Esophagus muscularis mucosa (tissue), 4 donors: ENCODE measurements around the gene RNASE7. TPM values are rescaled to one million over a fixed set of nuclear protein-coding genes. Genes with fewer than 3 reads are reported as not detected.

Experiments
- DNase-seq: peaks from one replicate; pipeline ENCODE4 v3.0.0-alpha.2; 2017; ENCODE audit errors: extremely low spot score
- H3K27ac ChIP-seq, 4 donors: fragments of 200-600 bp; sonication (generic); replicated peaks in 1 of 4; 1 replicate in 3 of 4; 2 replicates in 1 of 4; pipeline ENCODE4 v1.5.1; 2016 to 2019; ENCODE audit warnings: mild to moderate bottlenecking in 1 of 4
- H3K27me3 ChIP-seq, 4 donors: fragments of 200-600 bp; sonication (generic); one replicate each; pipeline versions ENCODE4 v1.5.1 to v1.6.0; 2016 to 2019
- H3K36me3 ChIP-seq, 4 donors: fragments of 200-600 bp; sonication (generic); one replicate each; pipeline ENCODE4 v1.5.1; 2016 to 2019
- H3K4me1 ChIP-seq, 4 donors: fragments of 200-600 bp; sonication (generic); one replicate each; pipeline ENCODE4 v1.5.1; 2016 to 2019
- H3K4me3 ChIP-seq, 4 donors: fragments of 200-600 bp; sonication (generic); 1 replicate in 2 of 4; 2 replicates in 2 of 4; pipeline ENCODE4 v1.5.1; 2016 to 2019; ENCODE audit warnings: mild to moderate bottlenecking in 4 of 4, moderate library complexity in 1 of 4
- H3K9me3 ChIP-seq, 4 donors: fragments of 200-600 bp; sonication (generic); 1 replicate in 3 of 4; 2 replicates in 1 of 4; pipeline ENCODE4 v1.5.1; 2016 to 2019
- CTCF ChIP-seq, 3 experiments: fragments of 200-600 bp in 2 of 3; fragments of 450-650 bp in 1 of 3; sonication (generic) in 2 of 3; IDR thresholded peaks; one replicate each; pipeline ENCODE4 v1.5.1; 2017 to 2019; ENCODE audit warnings: antibody characterized with exemption in 3 of 3, mild to moderate bottlenecking in 2 of 3, moderate library complexity in 1 of 3
- EP300 ChIP-seq: sonication (generic); formaldehyde crosslinking; IDR thresholded peaks from one replicate; pipeline ENCODE4 v1.6.1; 2017; ENCODE audit warnings: antibody characterized with exemption
- POLR2A ChIP-seq: fragments of 450-650 bp; IDR thresholded peaks from one replicate; pipeline ENCODE4 v1.6.1; 2017; ENCODE audit warnings: antibody characterized with exemption, moderate library complexity, mild to moderate bottlenecking, low read depth
- POLR2AphosphoS5 ChIP-seq, 2 donors: sonication (generic); formaldehyde crosslinking; IDR thresholded peaks; one replicate each; pipeline ENCODE4 v1.6.1; 2017; ENCODE audit warnings: antibody characterized with exemption in 2 of 2
- WGBS: methylation state at CpG from one replicate; pipeline ENCODE4 v1.1.5; 2018; 5-methylcytosine and 5-hydroxymethylcytosine counted together
- intact Hi-C: fragments of 100-400 bp; cut with DNase I; formaldehyde crosslinking; loops from one replicate; pipeline ENCODE4 v1.15.1; 2023
- total RNA-seq, 4 donors: library from RNA; depleted of rRNA; stranded (reverse); fragments of >200 nt; gene quantifications; one replicate each; pipeline versions ENCODE4 v1.1.0 to v1.2.1, GENCODE V29; 2016

The RNASE7 gene
- total RNA-seq, 4 donors from 2014 or later, result not detected

- no peaks in the 10 kb centered on the region for H3K9me3 ChIP-seq
- no peak for DNase-seq
- 69% methylated on average over 3 of the region's 3 CpGs for WGBS
- H3K27ac ChIP-seq, result no peak overlapping the region
- TF ChIP-seq POLR2AphosphoS5 (IDR thresholded peaks at IDR 0.05) (no peak), POLR2A (no peak), CTCF (IDR thresholded peaks at IDR 0.05) (no peak), EP300 (no peak)
- H3K4me1 ChIP-seq, result no peaks in the 10 kb centered on the region
- no peaks in the 10 kb centered on the region for H3K36me3 ChIP-seq
- no peaks in the 10 kb centered on the region for H3K27me3 ChIP-seq
- intact Hi-C loops, result no loop called here
- no peak overlapping the region for H3K4me3 ChIP-seq
Observed at GRCh38 chr14:21054123-21054767, 12.1 kb downstream of the RNASE7 start.

- no peak overlapping the region for H3K4me3 ChIP-seq
- intact Hi-C loops, result no loop called here
- H3K27me3 ChIP-seq, result no peaks in the 10 kb centered on the region
- no peak for TF ChIP-seq EP300
- TF ChIP-seq POLR2A, result no peak
- TF ChIP-seq CTCF (IDR thresholded peaks at IDR 0.05), result no peak
- no peak for TF ChIP-seq POLR2AphosphoS5 (IDR thresholded peaks at IDR 0.05)
- no peaks in the 10 kb centered on the region for H3K9me3 ChIP-seq
- no peak for DNase-seq
- no peak overlapping the region for H3K27ac ChIP-seq
- H3K36me3 ChIP-seq, result no peaks in the 10 kb centered on the region
- 86% methylated on average over 4 of the region's 4 CpGs for WGBS
- no peaks in the 10 kb centered on the region for H3K4me1 ChIP-seq
Observed at GRCh38 chr14:21054768-21055145, 12.6 kb downstream of the RNASE7 start.

- Histone ChIP-seq H3K4me1 (no peaks in the 10 kb centered on the region), H3K9me3 (no peaks in the 10 kb centered on the region), H3K4me3 (no peak overlapping the region), H3K27ac (no peak overlapping the region), H3K27me3 (no peaks in the 10 kb centered on the region), H3K36me3 (no peaks in the 10 kb centered on the region)
- intact Hi-C loops, result no loop called here
- TF ChIP-seq POLR2AphosphoS5 (IDR thresholded peaks at IDR 0.05), result no peak
- no peak for TF ChIP-seq CTCF (IDR thresholded peaks at IDR 0.05)
- TF ChIP-seq EP300, result no peak
- no peak for TF ChIP-seq POLR2A
- no peak for DNase-seq
- 70% methylated on average over 4 of the region's 5 CpGs for WGBS
Observed at GRCh38 chr14:21055432-21056117, 13.4 kb downstream of the RNASE7 start.

GRCh38 chr14:21056520-21057163 lies 14.5 kb downstream of the RNASE7 start:
- DNase-seq, result no peak
- intact Hi-C loops, result no loop called here
- 82% methylated on average over 10 of the region's 10 CpGs for WGBS

More at GRCh38 chr14:21056520-21057163, 14.5 kb downstream of the RNASE7 start:
- H3K27ac ChIP-seq, result no peak overlapping the region
- H3K4me3 ChIP-seq, result no peak overlapping the region
- no peaks in the 10 kb centered on the region for H3K36me3 ChIP-seq
- H3K4me1 ChIP-seq, result no peaks in the 10 kb centered on the region
- no peak for TF ChIP-seq POLR2AphosphoS5 (IDR thresholded peaks at IDR 0.05)
- no peak for TF ChIP-seq POLR2A
- no peak for TF ChIP-seq CTCF (IDR thresholded peaks at IDR 0.05)
- TF ChIP-seq EP300, result no peak
- no peaks in the 10 kb centered on the region for H3K9me3 ChIP-seq
- H3K27me3 ChIP-seq, result no peaks in the 10 kb centered on the region
